HepG2 (cell line): ENCODE results near the gene IPO13.

Experiments used
- MXD4 ChIP-seq: IDR thresholded peaks from 2 replicates; pipeline ENCODE4 v1.6.1; 2016; ENCODE audit warnings: mild to moderate bottlenecking, missing biosample characterization, missing genetic modification reagents
- NFKBIZ ChIP-seq: IDR thresholded peaks from 2 replicates; pipeline ENCODE4 v1.6.1; 2018; ENCODE audit warnings: missing genetic modification reagents, missing compliant biosample characterization
- NR3C1 ChIP-seq: sonication (generic); formaldehyde crosslinking; IDR thresholded peaks from 2 replicates; pipeline ENCODE4 v1.4.0; 2020; ENCODE audit warnings: missing genetic modification reagents
- POLR2A ChIP-seq, 2 experiments: IDR thresholded peaks; 2 replicates each; pipeline ENCODE4 v1.6.1; 2011; ENCODE audit warnings: low read depth in 2 of 2, low read length in 2 of 2, mild to moderate bottlenecking in 1 of 2, moderate library complexity in 1 of 2; ENCODE audit not compliant: insufficient read depth in 1 of 2
- ZNF879 ChIP-seq: sonication (generic); formaldehyde crosslinking; IDR thresholded peaks from 2 replicates; pipeline ENCODE4 v1.8.1; 2023; ENCODE audit warnings: missing genetic modification reagents
- TF ChIP-seq, protein P1 (sequence below): sonication (generic); formaldehyde crosslinking; IDR thresholded peaks from 2 replicates; pipeline ENCODE4 v1.4.0; 2020; ENCODE audit warnings: mild to moderate bottlenecking, missing genetic modification reagents
- TF ChIP-seq, protein P2 (sequence below): sonication (generic); formaldehyde crosslinking; IDR thresholded peaks from 2 replicates; pipeline ENCODE4 v1.5.0; 2020; ENCODE audit warnings: mild to moderate bottlenecking, missing genetic modification reagents, moderate library complexity
- TF ChIP-seq, protein P3 (sequence below): sonication (generic); formaldehyde crosslinking; conservative IDR thresholded peaks from 2 replicates; pipeline ENCODE4 v1.4.0; 2020; ENCODE audit warnings: mild to moderate bottlenecking, missing genetic modification reagents, moderate library complexity
- TF ChIP-seq, protein P4 (sequence below): sonication (generic); formaldehyde crosslinking; IDR thresholded peaks from 2 replicates; pipeline ENCODE4 v1.5.0; 2020; ENCODE audit warnings: mild to moderate bottlenecking, missing genetic modification reagents, borderline replicate concordance
- TF ChIP-seq, protein P5 (sequence below): sonication (generic); formaldehyde crosslinking; IDR thresholded peaks from 2 replicates; pipeline ENCODE4 v1.4.0; 2020; ENCODE audit warnings: missing genetic modification reagents, borderline replicate concordance

DNA sequence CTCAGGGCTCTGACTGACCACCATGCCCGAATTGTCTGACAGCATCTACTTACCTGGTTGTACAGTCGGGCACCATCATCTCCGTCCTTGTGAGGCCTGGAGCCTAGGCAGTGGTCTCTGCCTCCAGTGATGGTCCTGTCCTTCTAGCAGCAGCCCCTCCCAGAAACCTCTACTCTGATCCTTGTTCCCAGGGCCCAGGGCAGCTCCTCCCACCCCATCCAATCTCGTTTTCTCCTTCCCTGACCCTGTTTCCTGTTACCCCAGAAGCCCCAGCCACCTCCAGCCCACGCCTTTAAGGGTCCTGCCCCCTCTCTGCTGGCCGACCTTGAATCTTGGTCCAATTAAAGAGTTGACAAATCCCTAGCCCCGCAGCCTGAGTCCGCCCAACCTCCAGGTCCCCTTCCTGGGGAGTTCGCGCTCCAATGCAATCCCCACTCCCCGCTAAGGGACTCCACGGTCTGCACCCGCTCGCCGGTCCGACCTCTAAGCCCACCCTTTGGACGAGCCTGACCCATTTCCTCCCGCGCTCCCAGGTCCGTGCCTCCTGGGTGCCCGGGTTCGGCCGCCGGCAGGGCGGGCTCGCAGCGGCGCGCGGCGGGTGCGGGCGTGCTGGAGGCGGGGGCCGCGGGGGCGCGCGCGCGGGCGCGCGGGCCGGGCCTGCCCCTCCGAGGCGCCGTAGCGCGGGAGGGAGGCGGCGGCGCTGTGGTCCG is 32.0 kb downstream of the IPO13 start, which contains the start of gene B4GALT2:
- peak in 1 of 2 experiments; percentile 69; a peak in 1 of 4 replicates for TF ChIP-seq POLR2A (IDR thresholded peaks at IDR 0.05; ENCODE audit: insufficient read depth in 1 of 2, low read depth in 2 of 2, low read length in 2 of 2)
- TF ChIP-seq, protein P1, sequence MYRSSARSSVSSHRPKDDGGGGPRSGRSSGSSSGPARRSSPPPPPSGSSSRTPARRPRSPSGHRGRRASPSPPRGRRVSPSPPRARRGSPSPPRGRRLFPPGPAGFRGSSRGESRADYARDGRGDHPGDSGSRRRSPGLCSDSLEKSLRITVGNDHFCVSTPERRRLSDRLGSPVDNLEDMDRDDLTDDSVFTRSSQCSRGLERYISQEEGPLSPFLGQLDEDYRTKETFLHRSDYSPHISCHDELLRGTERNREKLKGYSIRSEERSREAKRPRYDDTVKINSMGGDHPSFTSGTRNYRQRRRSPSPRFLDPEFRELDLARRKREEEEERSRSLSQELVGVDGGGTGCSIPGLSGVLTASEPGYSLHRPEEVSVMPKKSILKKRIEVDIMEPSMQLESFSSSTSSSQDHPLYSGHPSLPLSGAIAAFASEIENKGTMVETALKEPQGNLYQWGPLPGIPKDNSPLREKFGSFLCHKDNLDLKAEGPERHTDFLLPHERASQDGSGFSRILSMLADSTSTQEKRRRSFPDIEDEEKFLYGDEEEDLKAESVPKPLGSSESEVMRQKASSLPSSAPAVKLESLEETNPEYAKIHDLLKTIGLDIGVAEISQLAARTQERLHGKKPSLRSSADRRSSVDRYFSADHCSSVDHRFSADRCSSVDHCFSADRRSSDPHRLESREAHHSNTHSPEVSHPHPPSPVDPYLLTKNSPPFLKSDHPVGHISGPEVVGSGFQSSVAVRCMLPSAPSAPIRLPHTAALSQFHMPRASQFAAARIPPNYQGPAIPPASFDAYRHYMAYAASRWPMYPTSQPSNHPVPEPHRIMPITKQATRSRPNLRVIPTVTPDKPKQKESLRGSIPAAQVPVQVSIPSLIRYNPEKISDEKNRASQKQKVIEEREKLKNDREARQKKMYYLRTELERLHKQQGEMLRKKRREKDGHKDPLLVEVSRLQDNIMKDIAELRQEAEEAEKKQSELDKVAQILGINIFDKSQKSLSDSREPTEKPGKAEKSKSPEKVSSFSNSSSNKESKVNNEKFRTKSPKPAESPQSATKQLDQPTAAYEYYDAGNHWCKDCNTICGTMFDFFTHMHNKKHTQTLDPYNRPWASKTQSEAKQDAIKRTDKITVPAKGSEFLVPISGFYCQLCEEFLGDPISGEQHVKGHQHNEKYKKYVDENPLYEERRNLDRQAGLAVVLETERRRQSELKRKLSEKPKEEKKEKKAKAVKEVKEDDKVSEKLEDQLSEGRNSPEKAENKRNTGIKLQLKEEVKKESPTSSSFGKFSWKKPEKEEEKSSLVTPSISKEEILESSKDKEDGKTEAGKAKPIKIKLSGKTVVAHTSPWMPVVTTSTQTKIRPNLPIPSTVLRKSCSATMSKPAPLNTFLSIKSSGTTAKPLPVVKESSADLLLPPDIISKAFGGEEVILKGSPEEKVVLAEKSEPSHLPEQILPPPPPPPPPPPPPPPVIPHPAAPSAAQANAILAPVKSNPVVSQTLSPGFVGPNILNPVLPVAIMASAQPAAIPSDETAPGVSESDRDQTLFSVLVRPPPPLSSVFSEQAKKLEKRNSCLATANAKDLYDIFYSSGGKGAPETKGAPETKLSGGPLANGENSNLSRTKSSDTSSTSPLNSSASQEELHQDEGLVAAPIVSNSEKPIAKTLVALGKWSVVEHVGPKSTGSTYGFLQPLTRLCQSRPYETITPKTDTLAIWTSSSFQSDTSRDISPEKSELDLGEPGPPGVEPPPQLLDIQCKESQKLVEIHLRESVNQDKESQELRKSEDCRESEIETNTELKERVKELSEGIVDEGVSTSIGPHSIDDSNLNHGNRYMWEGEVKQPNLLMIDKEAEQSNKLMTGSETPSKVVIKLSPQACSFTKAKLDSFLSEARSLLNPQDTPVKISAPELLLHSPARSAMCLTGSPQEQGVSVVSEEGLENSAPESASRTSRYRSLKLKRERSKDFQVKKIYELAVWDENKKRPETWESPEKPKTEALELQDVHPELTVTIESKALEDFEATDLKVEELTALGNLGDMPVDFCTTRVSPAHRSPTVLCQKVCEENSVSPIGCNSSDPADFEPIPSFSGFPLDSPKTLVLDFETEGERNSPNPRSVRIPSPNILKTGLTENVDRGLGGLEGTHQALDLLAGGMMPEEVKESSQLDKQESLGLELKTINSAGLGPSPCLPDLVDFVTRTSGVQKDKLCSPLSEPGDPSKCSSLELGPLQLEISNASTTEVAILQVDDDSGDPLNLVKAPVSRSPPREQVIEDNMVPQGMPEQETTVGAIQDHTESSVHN (CRISPR knock-in tag), result no peak
- TF ChIP-seq NFKBIZ (CRISPR knock-in tag), result no peak
- TF ChIP-seq NR3C1 (CRISPR knock-in tag), result no peak
- TF ChIP-seq, protein P2, sequence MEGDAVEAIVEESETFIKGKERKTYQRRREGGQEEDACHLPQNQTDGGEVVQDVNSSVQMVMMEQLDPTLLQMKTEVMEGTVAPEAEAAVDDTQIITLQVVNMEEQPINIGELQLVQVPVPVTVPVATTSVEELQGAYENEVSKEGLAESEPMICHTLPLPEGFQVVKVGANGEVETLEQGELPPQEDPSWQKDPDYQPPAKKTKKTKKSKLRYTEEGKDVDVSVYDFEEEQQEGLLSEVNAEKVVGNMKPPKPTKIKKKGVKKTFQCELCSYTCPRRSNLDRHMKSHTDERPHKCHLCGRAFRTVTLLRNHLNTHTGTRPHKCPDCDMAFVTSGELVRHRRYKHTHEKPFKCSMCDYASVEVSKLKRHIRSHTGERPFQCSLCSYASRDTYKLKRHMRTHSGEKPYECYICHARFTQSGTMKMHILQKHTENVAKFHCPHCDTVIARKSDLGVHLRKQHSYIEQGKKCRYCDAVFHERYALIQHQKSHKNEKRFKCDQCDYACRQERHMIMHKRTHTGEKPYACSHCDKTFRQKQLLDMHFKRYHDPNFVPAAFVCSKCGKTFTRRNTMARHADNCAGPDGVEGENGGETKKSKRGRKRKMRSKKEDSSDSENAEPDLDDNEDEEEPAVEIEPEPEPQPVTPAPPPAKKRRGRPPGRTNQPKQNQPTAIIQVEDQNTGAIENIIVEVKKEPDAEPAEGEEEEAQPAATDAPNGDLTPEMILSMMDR (CRISPR knock-in tag), result no peak
- no peak for TF ChIP-seq ZNF879 (CRISPR knock-in tag)
- TF ChIP-seq, protein P3, sequence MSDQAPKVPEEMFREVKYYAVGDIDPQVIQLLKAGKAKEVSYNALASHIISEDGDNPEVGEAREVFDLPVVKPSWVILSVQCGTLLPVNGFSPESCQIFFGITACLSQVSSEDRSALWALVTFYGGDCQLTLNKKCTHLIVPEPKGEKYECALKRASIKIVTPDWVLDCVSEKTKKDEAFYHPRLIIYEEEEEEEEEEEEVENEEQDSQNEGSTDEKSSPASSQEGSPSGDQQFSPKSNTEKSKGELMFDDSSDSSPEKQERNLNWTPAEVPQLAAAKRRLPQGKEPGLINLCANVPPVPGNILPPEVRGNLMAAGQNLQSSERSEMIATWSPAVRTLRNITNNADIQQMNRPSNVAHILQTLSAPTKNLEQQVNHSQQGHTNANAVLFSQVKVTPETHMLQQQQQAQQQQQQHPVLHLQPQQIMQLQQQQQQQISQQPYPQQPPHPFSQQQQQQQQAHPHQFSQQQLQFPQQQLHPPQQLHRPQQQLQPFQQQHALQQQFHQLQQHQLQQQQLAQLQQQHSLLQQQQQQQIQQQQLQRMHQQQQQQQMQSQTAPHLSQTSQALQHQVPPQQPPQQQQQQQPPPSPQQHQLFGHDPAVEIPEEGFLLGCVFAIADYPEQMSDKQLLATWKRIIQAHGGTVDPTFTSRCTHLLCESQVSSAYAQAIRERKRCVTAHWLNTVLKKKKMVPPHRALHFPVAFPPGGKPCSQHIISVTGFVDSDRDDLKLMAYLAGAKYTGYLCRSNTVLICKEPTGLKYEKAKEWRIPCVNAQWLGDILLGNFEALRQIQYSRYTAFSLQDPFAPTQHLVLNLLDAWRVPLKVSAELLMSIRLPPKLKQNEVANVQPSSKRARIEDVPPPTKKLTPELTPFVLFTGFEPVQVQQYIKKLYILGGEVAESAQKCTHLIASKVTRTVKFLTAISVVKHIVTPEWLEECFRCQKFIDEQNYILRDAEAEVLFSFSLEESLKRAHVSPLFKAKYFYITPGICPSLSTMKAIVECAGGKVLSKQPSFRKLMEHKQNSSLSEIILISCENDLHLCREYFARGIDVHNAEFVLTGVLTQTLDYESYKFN (CRISPR knock-in tag), result peak; percentile 64
- no peak for TF ChIP-seq MXD4 (CRISPR knock-in tag)
- TF ChIP-seq, protein P4, sequence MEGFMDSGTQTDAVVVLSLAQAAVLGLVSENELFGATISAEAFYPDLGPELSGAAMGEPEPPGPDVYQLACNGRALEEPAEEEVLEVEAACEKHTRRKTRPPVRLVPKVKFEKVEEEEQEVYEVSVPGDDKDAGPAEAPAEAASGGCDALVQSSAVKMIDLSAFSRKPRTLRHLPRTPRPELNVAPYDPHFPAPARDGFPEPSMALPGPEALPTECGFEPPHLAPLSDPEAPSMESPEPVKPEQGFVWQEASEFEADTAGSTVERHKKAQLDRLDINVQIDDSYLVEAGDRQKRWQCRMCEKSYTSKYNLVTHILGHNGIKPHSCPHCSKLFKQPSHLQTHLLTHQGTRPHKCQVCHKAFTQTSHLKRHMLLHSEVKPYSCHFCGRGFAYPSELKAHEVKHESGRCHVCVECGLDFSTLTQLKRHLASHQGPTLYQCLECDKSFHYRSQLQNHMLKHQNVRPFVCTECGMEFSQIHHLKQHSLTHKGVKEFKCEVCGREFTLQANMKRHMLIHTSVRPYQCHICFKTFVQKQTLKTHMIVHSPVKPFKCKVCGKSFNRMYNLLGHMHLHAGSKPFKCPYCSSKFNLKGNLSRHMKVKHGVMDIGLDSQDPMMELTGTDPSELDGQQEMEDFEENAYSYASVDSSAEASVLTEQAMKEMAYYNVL (CRISPR knock-in tag), result no peak
- TF ChIP-seq, protein P5, sequence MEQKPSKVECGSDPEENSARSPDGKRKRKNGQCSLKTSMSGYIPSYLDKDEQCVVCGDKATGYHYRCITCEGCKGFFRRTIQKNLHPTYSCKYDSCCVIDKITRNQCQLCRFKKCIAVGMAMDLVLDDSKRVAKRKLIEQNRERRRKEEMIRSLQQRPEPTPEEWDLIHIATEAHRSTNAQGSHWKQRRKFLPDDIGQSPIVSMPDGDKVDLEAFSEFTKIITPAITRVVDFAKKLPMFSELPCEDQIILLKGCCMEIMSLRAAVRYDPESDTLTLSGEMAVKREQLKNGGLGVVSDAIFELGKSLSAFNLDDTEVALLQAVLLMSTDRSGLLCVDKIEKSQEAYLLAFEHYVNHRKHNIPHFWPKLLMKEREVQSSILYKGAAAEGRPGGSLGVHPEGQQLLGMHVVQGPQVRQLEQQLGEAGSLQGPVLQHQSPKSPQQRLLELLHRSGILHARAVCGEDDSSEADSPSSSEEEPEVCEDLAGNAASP (CRISPR knock-in tag), result peak; percentile 37; the same call in 1 of the 2 replicates
